Measurements from ENCODE around the gene SMIM13.
"Not testable (repeated sequence)": the region's sequence is repeated elsewhere in the genome, so short reads cannot be mapped to it uniquely, and the experiment has no call there.

SMIM13 gene

GRCh38 chr6:11085758-11086435 lies 7.7 kb upstream of the SMIM13 start:
- no peak for DNase-seq

- DNase-seq = not testable (repeated sequence)
These were observed 6.4 kb upstream of the SMIM13 start for GRCh38 chr6:11087141-11087812.

- no peak for DNase-seq
These were observed 3.9 kb upstream of the SMIM13 start for GRCh38 chr6:11089695-11090094.

- DNase-seq = not testable (repeated sequence)
These were observed 2.5 kb upstream of the SMIM13 start for GRCh38 chr6:11091141-11091540.

- DNase-seq = peak in 1 of 2 experiments; percentile 44
These were observed 812 bp upstream of the SMIM13 start for GRCh38 chr6:11092668-11093375.

- DNase-seq = no peak
These were observed 333 bp upstream of the SMIM13 start for GRCh38 chr6:11093376-11093625.

GRCh38 chr6:11094411-11094851 lies 797 bp downstream of the SMIM13 start:
- peak in 1 of 2 experiments; percentile 38 for DNase-seq

GRCh38 chr6:11094941-11095340 lies 1.3 kb downstream of the SMIM13 start:
- no peak for DNase-seq

GRCh38 chr6:11096109-11096508 lies 2.5 kb downstream of the SMIM13 start:
- DNase-seq = peak in 1 of 2 experiments; percentile 34

GRCh38 chr6:11097476-11097875 lies 3.8 kb downstream of the SMIM13 start:
- DNase-seq = no peak

GRCh38 chr6:11098004-11098403 lies 4.4 kb downstream of the SMIM13 start:
- no peak for DNase-seq

GRCh38 chr6:11101417-11101816 lies 7.8 kb downstream of the SMIM13 start:
- DNase-seq = no peak

GRCh38 chr6:11103065-11103464 lies 9.4 kb downstream of the SMIM13 start:
- no peak for DNase-seq

GRCh38 chr6:11108726-11109125 lies 15.1 kb downstream of the SMIM13 start:
- no peak for DNase-seq

- DNase-seq = no peak
These were observed 17.5 kb downstream of the SMIM13 start, which contains the start of gene ERVFRD-1 for GRCh38 chr6:11110921-11111768. ERVFRD-1 (minus strand) TSS chr6:11111725; CDS start chr6:11105310, 6,415 bp downstream.

- DNase-seq = no peak
These were observed 18.3 kb downstream of the SMIM13 start for GRCh38 chr6:11111769-11112437.

GRCh38 chr6:11113038-11113437 lies 19.4 kb downstream of the SMIM13 start:
- peak in 1 of 2 experiments; percentile 32 for DNase-seq

- DNase-seq = not testable (repeated sequence)
These were observed 22.3 kb downstream of the SMIM13 start for GRCh38 chr6:11115808-11116536.

- DNase-seq = peak in 1 of 2 experiments; percentile 37
These were observed 26.8 kb downstream of the SMIM13 start for GRCh38 chr6:11120271-11121005.

GRCh38 chr6:11121851-11122250 lies 28.2 kb downstream of the SMIM13 start:
- no peak for DNase-seq

GRCh38 chr6:11122380-11122779 lies 28.7 kb downstream of the SMIM13 start:
- DNase-seq = no peak
